GM23248 (cell line): ENCODE results near the gene MAK. TPM values are rescaled to one million over a fixed set of nuclear protein-coding genes. Genes with fewer than 3 reads are reported as not detected.
A peak's percentile ranks its signal among the peaks of the same experiment; 100 is the strongest.
"Not testable (repeated sequence)": the region's sequence is repeated elsewhere in the genome, so short reads cannot be mapped to it uniquely, and the experiment has no call there.

Experiments
- DNase-seq: peaks from one replicate; pipeline ENCODE4 v3.0.0-alpha.2; 2015
- H2AFZ ChIP-seq: fragments of 200-600 bp; sonication (generic); 2 replicates; pipeline ENCODE4 v1.6.1; 2016; ENCODE audit warnings: antibody characterized with exemption
- H3F3A ChIP-seq: fragments of 200-600 bp; sonication (generic); 2 replicates; pipeline ENCODE4 v1.6.1; 2016; ENCODE audit warnings: mild to moderate bottlenecking, antibody characterized with exemption, mixed run types; ENCODE audit not compliant: insufficient read depth
- H3K27ac ChIP-seq: fragments of 200-600 bp; sonication (generic); 2 replicates; pipeline ENCODE4 v1.5.1; 2016; ENCODE audit warnings: mild to moderate bottlenecking
- H3K27me3 ChIP-seq: fragments of 200-600 bp; sonication (generic); replicated peaks from 2 replicates; pipeline ENCODE4 v1.6.1; 2016; ENCODE audit warnings: mild to moderate bottlenecking; ENCODE audit not compliant: insufficient read depth
- H3K36me3 ChIP-seq: fragments of 200-600 bp; sonication (generic); 2 replicates; pipeline ENCODE4 v1.6.1; 2016; ENCODE audit warnings: low read depth, mild to moderate bottlenecking
- H3K4me1 ChIP-seq: fragments of 200-600 bp; sonication (generic); 2 replicates; pipeline ENCODE4 v1.6.1; 2016; ENCODE audit warnings: mild to moderate bottlenecking; ENCODE audit not compliant: insufficient read depth
- H3K4me2 ChIP-seq: fragments of 200-600 bp; sonication (generic); one replicate; pipeline ENCODE4 v1.6.1; 2016; ENCODE audit warnings: mild to moderate bottlenecking; ENCODE audit not compliant: unreplicated experiment
- H3K4me3 ChIP-seq: fragments of 200-600 bp; sonication (generic); 2 replicates; pipeline ENCODE4 v1.5.1; 2016; ENCODE audit warnings: mild to moderate bottlenecking
- H3K79me2 ChIP-seq: fragments of 200-600 bp; sonication (generic); 2 replicates; pipeline ENCODE4 v1.6.1; 2016; ENCODE audit warnings: mild to moderate bottlenecking; ENCODE audit not compliant: insufficient read depth
- H3K9ac ChIP-seq: fragments of 200-600 bp; sonication (generic); 2 replicates; pipeline ENCODE4 v1.6.1; 2016; ENCODE audit warnings: mild to moderate bottlenecking
- H3K9me2 ChIP-seq: fragments of 200-600 bp; sonication (generic); 2 replicates; pipeline ENCODE4 v1.6.1; 2016; ENCODE audit warnings: mixed run types, mild to moderate bottlenecking, moderate library complexity; ENCODE audit not compliant: insufficient read depth
- H3K9me3 ChIP-seq: fragments of 200-600 bp; sonication (generic); one replicate; pipeline ENCODE4 v1.6.1; 2017; ENCODE audit warnings: low read depth
- H4K20me1 ChIP-seq: fragments of 200-600 bp; sonication (generic); 2 replicates; pipeline ENCODE4 v1.6.0; 2016; ENCODE audit not compliant: insufficient read depth
- EZH2 ChIP-seq: fragments of 200-600 bp; sonication (generic); IDR thresholded peaks from 2 replicates; pipeline ENCODE4 v1.6.1; 2018; ENCODE audit warnings: antibody characterized with exemption, mild to moderate bottlenecking; ENCODE audit not compliant: insufficient read depth, poor library complexity, severe bottlenecking
- EZH2phosphoT487 ChIP-seq: fragments of 200-600 bp; sonication (generic); IDR thresholded peaks from 2 replicates; pipeline ENCODE4 v1.6.1; 2018; ENCODE audit warnings: antibody characterized with exemption, moderate library complexity, mild to moderate bottlenecking, low read depth; ENCODE audit not compliant: insufficient read depth
- WGBS, 2 experiments: methylation state at CpG; one replicate each; pipeline ENCODE4 v1.1.6; 2015 to 2017; ENCODE audit warnings: low lambda C conversion rate in 2 of 2, low coverage in 1 of 2; ENCODE audit errors: missing lambda C conversion rate in 2 of 2; 5-methylcytosine and 5-hydroxymethylcytosine counted together
- in situ Hi-C: fragments of 300-500 bp; cut with MboI; formaldehyde crosslinking; loops from 2 replicates; pipeline ENCODE4 v1.15.0; 2020
- polyA plus RNA-seq: library from polyadenylated mRNA; unstranded; fragments of >200 nt; fragmentation: Nextera tagmentation; extraction: Ambion mirVana; gene quantifications from 2 replicates; pipeline ENCODE4 v1.2.1, GENCODE V29; 2016
- total RNA-seq: library from RNA; depleted of rRNA; stranded (reverse); fragments of >200 nt; shearing (Covaris generic); gene quantifications from 2 replicates; pipeline ENCODE4 v1.2.3, GENCODE V29; 2014; rRNA removed

Gene MAK, protein sequence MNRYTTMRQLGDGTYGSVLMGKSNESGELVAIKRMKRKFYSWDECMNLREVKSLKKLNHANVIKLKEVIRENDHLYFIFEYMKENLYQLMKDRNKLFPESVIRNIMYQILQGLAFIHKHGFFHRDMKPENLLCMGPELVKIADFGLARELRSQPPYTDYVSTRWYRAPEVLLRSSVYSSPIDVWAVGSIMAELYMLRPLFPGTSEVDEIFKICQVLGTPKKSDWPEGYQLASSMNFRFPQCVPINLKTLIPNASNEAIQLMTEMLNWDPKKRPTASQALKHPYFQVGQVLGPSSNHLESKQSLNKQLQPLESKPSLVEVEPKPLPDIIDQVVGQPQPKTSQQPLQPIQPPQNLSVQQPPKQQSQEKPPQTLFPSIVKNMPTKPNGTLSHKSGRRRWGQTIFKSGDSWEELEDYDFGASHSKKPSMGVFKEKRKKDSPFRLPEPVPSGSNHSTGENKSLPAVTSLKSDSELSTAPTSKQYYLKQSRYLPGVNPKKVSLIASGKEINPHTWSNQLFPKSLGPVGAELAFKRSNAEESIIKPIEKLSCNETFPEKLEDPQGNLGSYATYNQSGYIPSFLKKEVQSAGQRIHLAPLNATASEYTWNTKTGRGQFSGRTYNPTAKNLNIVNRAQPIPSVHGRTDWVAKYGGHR
- total RNA-seq (not detected in 2 replicates), polyA plus RNA-seq (0.09 and 0.14 TPM in 2 replicates)

DNA sequence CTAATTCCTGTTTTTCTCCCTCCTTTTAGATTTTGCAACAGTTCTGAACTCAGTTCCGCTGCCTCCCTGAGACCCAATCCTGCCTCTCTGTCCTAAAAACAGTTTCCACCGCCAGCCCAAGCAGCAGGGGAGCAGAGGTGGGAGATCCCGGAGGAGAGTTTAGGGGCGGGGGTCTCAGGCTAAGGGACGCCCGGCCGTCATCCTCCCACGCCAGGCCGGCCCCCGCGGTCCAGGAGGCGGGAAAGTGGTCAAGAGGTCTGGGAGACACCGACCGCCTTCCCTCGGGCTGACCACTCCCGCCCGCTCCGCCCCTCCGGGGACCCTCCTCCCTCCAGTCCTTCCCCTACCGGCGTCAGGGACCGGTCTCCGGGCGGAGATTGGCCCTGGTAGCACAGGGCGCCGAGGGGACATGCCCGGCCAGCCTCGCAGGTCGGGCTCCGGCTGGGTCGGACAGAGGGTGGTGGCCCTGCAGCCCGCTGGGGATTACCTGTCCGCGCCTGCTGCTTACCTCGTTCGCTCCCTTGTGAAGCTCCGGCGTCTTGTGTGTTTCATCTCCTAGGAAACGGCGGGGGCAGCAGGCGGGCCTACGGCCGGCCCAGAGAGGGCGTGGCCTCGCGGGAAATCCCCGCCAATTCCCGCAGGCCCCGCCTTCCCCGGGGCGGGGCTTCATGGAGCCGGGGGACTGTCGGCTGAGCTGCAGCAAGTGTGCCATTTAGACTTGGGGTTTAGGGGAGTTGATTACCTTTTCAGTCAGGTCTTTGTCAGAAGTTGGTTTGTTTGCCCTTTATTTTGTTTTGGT, at the start of gene MAK:
TSS of gene MAK (minus strand) at position 545 of the 799 bp plus-strand sequence. CDS start 7,891 bp downstream, outside the sequence.
- in situ Hi-C loops: no loop called here
- 0 to 1% methylated on average over 39 to 51 of the region's 53 CpGs for WGBS, 2 experiments
- H3K9ac ChIP-seq: peak within 1 kb of the TSS; percentile 64
- H3K27me3 ChIP-seq: peaks cover 30% of the 10 kb centered on the region
- H3K4me1 ChIP-seq: no peaks in the 10 kb centered on the region
- no peak within 1 kb of the TSS for H3K27ac ChIP-seq
- TF ChIP-seq EZH2: peak; percentile 55
- TF ChIP-seq EZH2phosphoT487: no peak
- H3K9me3 ChIP-seq: no peaks in the 10 kb centered on the region
- peak within 1 kb of the TSS; percentile 80 for H2AFZ ChIP-seq
- H3F3A ChIP-seq: no peaks in the 10 kb centered on the region
- peak within 1 kb of the TSS; percentile 74 for H3K4me3 ChIP-seq
- no peaks in the 10 kb centered on the region for H3K9me2 ChIP-seq
- peak; percentile 82 for DNase-seq
- H3K36me3 ChIP-seq: no peaks in the 10 kb centered on the region
- peak within 1 kb of the TSS; percentile 80 for H3K4me2 ChIP-seq
- H4K20me1 ChIP-seq: no peaks in the 10 kb centered on the region
- H3K79me2 ChIP-seq: no peaks in the 10 kb centered on the region

DNA sequence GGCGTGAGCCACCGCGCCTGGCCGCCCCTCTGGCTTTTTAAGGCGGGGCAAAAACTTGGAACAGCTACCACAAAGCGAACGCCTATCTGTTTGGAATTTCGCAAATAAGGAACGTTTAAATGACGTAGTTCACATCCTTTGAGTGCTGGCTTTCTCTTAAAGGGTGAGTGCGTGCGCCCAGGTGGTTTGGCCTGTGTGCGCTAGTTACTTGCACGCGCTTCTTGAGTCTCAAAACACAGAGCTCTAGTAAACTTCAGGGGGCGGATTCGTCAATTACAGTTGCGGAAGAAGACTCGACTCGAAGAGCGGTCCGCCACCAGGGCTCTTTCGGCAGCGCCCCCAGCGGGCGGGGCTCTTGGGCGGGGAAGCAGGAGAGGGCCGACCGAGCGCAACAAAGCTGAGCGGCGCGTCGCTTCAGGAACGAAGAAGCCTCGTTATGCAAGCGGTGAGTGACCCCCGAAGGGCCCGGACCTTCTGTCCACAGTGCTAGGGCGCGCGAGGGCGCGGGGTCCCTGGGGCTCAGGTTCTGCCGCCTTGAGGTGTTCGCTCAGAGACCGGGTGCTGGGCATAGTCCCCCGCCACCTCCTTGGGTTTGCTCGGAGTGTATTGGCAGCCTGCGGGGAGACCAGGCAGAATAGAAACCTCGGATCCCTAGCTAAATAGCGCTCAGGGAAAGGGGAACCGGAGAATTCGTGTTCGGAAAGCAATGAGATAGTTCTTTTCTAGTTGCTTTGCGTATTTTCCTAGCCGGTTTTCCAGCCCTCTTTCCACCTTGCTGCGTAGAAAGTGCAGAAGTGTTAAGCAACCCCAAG, 48.6 kb upstream of the MAK start, which contains the start of gene SYCP2L:
TSS of gene SYCP2L (plus strand) at position 362 of the 812 bp plus-strand sequence. CDS start at position 437, 75 bp downstream.
- H3K27ac ChIP-seq: no peak within 1 kb of the TSS
- H3K36me3 ChIP-seq: no peaks in the 10 kb centered on the region
- peak within 1 kb of the TSS; percentile 44 for H3K4me3 ChIP-seq
- H2AFZ ChIP-seq: peak within 1 kb of the TSS; percentile 45
- peak within 1 kb of the TSS; percentile 36 for H3K4me2 ChIP-seq
- H3K27me3 ChIP-seq: peaks cover 58% of the 10 kb centered on the region
- H3K9ac ChIP-seq: no peak within 1 kb of the TSS
- in situ Hi-C loops: no loop called here
- peak; percentile 51 for DNase-seq
- no peaks in the 10 kb centered on the region for H3K4me1 ChIP-seq
- 11 to 13% methylated on average over 47 to 51 of the region's 58 CpGs for WGBS, 2 experiments
- H3K9me3 ChIP-seq: no peaks in the 10 kb centered on the region
- no peaks in the 10 kb centered on the region for H3F3A ChIP-seq
- TF ChIP-seq EZH2phosphoT487: no peak
- TF ChIP-seq EZH2: no peak
- H3K79me2 ChIP-seq: no peaks in the 10 kb centered on the region
- no peaks in the 10 kb centered on the region for H3K9me2 ChIP-seq
- no peaks in the 10 kb centered on the region for H4K20me1 ChIP-seq

DNA sequence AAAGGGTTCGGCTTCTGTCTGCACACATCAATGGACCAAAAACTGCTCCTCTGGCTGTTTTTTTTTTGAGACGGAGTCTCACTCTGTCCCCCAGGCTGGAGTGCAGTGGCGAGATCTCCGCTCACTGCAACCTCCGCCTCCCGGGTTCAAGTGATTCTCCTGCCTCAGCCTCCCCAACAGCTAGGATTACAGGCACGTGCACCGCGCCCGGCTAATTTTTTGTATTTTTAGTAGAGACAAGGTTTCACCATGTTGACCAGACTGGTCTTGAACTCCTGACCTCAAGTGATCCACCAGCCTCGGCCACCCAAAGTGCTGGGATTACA, 48.0 kb upstream of the MAK start:
- Histone ChIP-seq H3K27me3 (peaks cover 62% of the 10 kb centered on the region), H3K4me3 (peak overlapping the region; percentile 44; the same call in 1 of the 2 replicates), H3K4me2 (peak overlapping the region; percentile 36), H2AFZ (peak overlapping the region; percentile 45)
- H3K9ac ChIP-seq, H3K9me3 ChIP-seq, H3K27ac ChIP-seq, DNase-seq, H3K79me2 ChIP-seq, H3K4me1 ChIP-seq, H3F3A ChIP-seq, H4K20me1 ChIP-seq, H3K9me2 ChIP-seq, in situ Hi-C loops, H3K36me3 ChIP-seq: not testable (repeated sequence)
- WGBS, 2 experiments: 21 to 28% methylated on average over 11 of the region's 11 CpGs
